Nephron progenitor cell (in vitro differentiated cells): ENCODE measurements around the gene BCS1L.
A peak's percentile ranks its signal among the peaks of the same experiment; 100 is the strongest.

Experiments used
- DNase-seq: peaks from one replicate; pipeline ENCODE4 v3.0.0; 2021
- H3K27ac Mint-ChIP-seq: 2 replicates; pipeline ENCODE4 v1.8.0; 2021; ENCODE audit warnings: mild to moderate bottlenecking, moderate library complexity, mixed read lengths
- H3K27me3 Mint-ChIP-seq: 2 replicates; pipeline ENCODE4 v1.8.0; 2021; ENCODE audit warnings: mild to moderate bottlenecking, low read depth, mixed read lengths; ENCODE audit not compliant: poor library complexity
- H3K36me3 Mint-ChIP-seq: 2 replicates; pipeline ENCODE4 v1.8.0; 2021; ENCODE audit warnings: low read depth, mixed read lengths
- H3K4me1 Mint-ChIP-seq: 2 replicates; pipeline ENCODE4 v1.8.0; 2021; ENCODE audit warnings: mixed read lengths
- H3K4me3 Mint-ChIP-seq: 2 replicates; pipeline ENCODE4 v1.8.0; 2021; ENCODE audit warnings: mild to moderate bottlenecking, moderate library complexity, mixed read lengths
- H3K9me3 Mint-ChIP-seq: 2 replicates; pipeline ENCODE4 v1.8.0; 2021; ENCODE audit warnings: mild to moderate bottlenecking, moderate library complexity, mixed read lengths
- CTCF ChIP-seq: fragments of 200-600 bp; sonication (generic); IDR thresholded peaks from 2 replicates; pipeline ENCODE4 v1.5.0; 2021; ENCODE audit warnings: antibody characterized with exemption

The BCS1L gene

GRCh38 chr2:218662827-218663226 lies 3.3 kb downstream of the BCS1L start:
- Mint-ChIP-seq H3K27ac (no peak overlapping the region), H3K9me3 (no peaks in the 10 kb centered on the region), H3K4me3 (no peak overlapping the region), H3K27me3 (peaks cover 3% of the 10 kb centered on the region), H3K4me1 (peaks cover 25% of the 10 kb centered on the region), H3K36me3 (peaks cover 45% of the 10 kb centered on the region)
- TF ChIP-seq CTCF: no peak
- no peak for DNase-seq

- no peak for TF ChIP-seq CTCF
These were observed 4.4 kb downstream of the BCS1L start for GRCh38 chr2:218663901-218664300.

GRCh38 chr2:218664653-218665052 lies 5.2 kb downstream of the BCS1L start:
- no peak for TF ChIP-seq CTCF
- DNase-seq: no peak
- Mint-ChIP-seq H3K27ac (no peak overlapping the region), H3K36me3 (peaks cover 48% of the 10 kb centered on the region), H3K4me3 (no peak overlapping the region), H3K9me3 (no peaks in the 10 kb centered on the region), H3K27me3 (no peaks in the 10 kb centered on the region), H3K4me1 (peaks cover 10% of the 10 kb centered on the region)

More at GRCh38 chr2:218663901-218664300, 4.4 kb downstream of the BCS1L start:
- Mint-ChIP-seq H3K36me3 (peaks cover 48% of the 10 kb centered on the region), H3K27me3 (no peaks in the 10 kb centered on the region), H3K27ac (no peak overlapping the region), H3K9me3 (no peaks in the 10 kb centered on the region), H3K4me3 (no peak overlapping the region), H3K4me1 (peaks cover 14% of the 10 kb centered on the region)
- no peak for DNase-seq

GRCh38 chr2:218671097-218671653 lies 11.7 kb downstream of the BCS1L start:
- no peak for TF ChIP-seq CTCF
- Mint-ChIP-seq H3K4me1 (peaks cover 26% of the 10 kb centered on the region), H3K27me3 (peaks cover 3% of the 10 kb centered on the region), H3K9me3 (no peaks in the 10 kb centered on the region), H3K27ac (peak overlapping the region; percentile 100), H3K4me3 (peak overlapping the region; percentile 100), H3K36me3 (peaks cover 30% of the 10 kb centered on the region)
- DNase-seq: no peak

GRCh38 chr2:218671654-218672566 lies 12.4 kb downstream of the BCS1L start, which contains the start of the genes RNF25 and STK36:
RNF25 (minus strand) TSS chr2:218672002; CDS start chr2:218671970, 32 bp downstream.
STK36 (plus strand) TSS chr2:218672086; CDS start chr2:218672830, 744 bp downstream.
- Mint-ChIP-seq H3K4me3 (peak within 1 kb of the TSS; percentile 100), H3K9me3 (no peaks in the 10 kb centered on the region), H3K4me1 (peaks cover 26% of the 10 kb centered on the region), H3K27ac (peak within 1 kb of the TSS; percentile 100), H3K27me3 (peaks cover 3% of the 10 kb centered on the region), H3K36me3 (peaks cover 30% of the 10 kb centered on the region)
- DNase-seq: peak; percentile 82
- TF ChIP-seq CTCF: no peak
